GM12878 (cell line): ENCODE data around the gene SLFN5. TPM values are rescaled to one million over a fixed set of nuclear protein-coding genes. Genes with fewer than 3 reads are reported as not detected.

ENCODE experiments used
- HDGF ChIP-seq: fragments of 450-650 bp; IDR thresholded peaks from 2 replicates; pipeline ENCODE4 v1.6.1; 2016; ENCODE audit warnings: antibody characterized with exemption
- IKZF2 ChIP-seq, 2 experiments: fragments of 450-650 bp; IDR thresholded peaks; 2 replicates each; pipeline ENCODE4 v1.6.1; 2017; ENCODE audit warnings: mild to moderate bottlenecking in 2 of 2, moderate library complexity in 2 of 2
- PAX8 ChIP-seq: fragments of 450-650 bp; IDR thresholded peaks from 2 replicates; pipeline ENCODE4 v1.6.1; 2017; ENCODE audit warnings: mild to moderate bottlenecking, moderate library complexity
- PKNOX1 ChIP-seq: fragments of 450-650 bp; IDR thresholded peaks from 2 replicates; pipeline ENCODE4 v1.6.1; 2016; ENCODE audit warnings: mild to moderate bottlenecking
- RBBP5 ChIP-seq: fragments of 200-600 bp; sonication (generic); conservative IDR thresholded peaks from 2 replicates; pipeline ENCODE4 v1.6.1; 2016
- RELB ChIP-seq: fragments of 450-650 bp; IDR thresholded peaks from 2 replicates; pipeline ENCODE4 v1.6.1; 2017; ENCODE audit warnings: low read depth, mild to moderate bottlenecking, moderate library complexity
- SPI1 ChIP-seq: IDR thresholded peaks from 2 replicates; pipeline ENCODE4 v1.6.1; 2011; ENCODE audit warnings: low read depth, mild to moderate bottlenecking, low read length, moderate library complexity, borderline replicate concordance; ENCODE audit not compliant: insufficient read depth
- STAT3 ChIP-seq: IDR thresholded peaks from 2 replicates; pipeline ENCODE4 v1.6.1; 2011; ENCODE audit warnings: low read depth, low read length, improper control_type of control experiment
- SUZ12 ChIP-seq: fragments of 200-600 bp; sonication (generic); IDR thresholded peaks from one replicate; pipeline ENCODE4 v1.6.1; 2018; ENCODE audit warnings: antibody characterized with exemption, mild to moderate bottlenecking; ENCODE audit not compliant: unreplicated experiment
- USF1 ChIP-seq: IDR thresholded peaks from 2 replicates; pipeline ENCODE4 v1.6.1; 2011; ENCODE audit warnings: borderline replicate concordance, low read depth, mild to moderate bottlenecking, moderate library complexity, mixed read lengths, low read length; ENCODE audit not compliant: insufficient read depth; ENCODE audit errors: extremely low read length
- YY1 ChIP-seq: IDR thresholded peaks from 2 replicates; pipeline ENCODE4 v1.6.1; 2011; ENCODE audit warnings: low read depth, mild to moderate bottlenecking, low read length
- ZNF217 ChIP-seq: fragments of 450-650 bp; IDR thresholded peaks from 2 replicates; pipeline ENCODE4 v1.6.1; 2017; ENCODE audit warnings: antibody characterized with exemption, mild to moderate bottlenecking
- ZNF687 ChIP-seq: fragments of 450-650 bp; IDR thresholded peaks from 2 replicates; pipeline ENCODE4 v1.6.1; 2017; ENCODE audit warnings: mild to moderate bottlenecking, moderate library complexity
- polyA plus RNA-seq, 11 experiments: library from polyadenylated mRNA; depleted of rRNA in 4 of 11; unstranded in 6 of 11; stranded (reverse) in 5 of 11; fragments of >200 nt; fragmentation: Nextera tagmentation in 4 of 11; fragmentation: Illumina TruSeq in 1 of 11; extraction: Ambion mirVana in 4 of 11; extraction: Trizol in 1 of 11; gene quantifications; 1 replicate in 1 of 11; 2 replicates in 10 of 11; pipeline versions ENCODE4 v1.2.1 to v1.2.3, GENCODE V29; 2011 to 2016; ENCODE audit warnings: inconsistent platforms in 2 of 11, missing spikeins in 2 of 11, low read depth in 1 of 11
- total RNA-seq, 4 experiments: library from RNA; depleted of rRNA in 3 of 4; stranded (reverse); fragments of >200 nt in 3 of 4; fragmentation: Illumina TruSeq in 1 of 4; extraction: Trizol in 1 of 4; gene quantifications; 2 replicates each; pipeline versions ENCODE4 v1.2.1 to v1.2.3, GENCODE V29; 2013 to 2021

Gene SLFN5
- total and polyA plus RNA-seq, 10 of the 15 experiments (the other 5 are each of a cell fraction or from before 2014, with no cell fraction given) = 0.19 to 2.1 (median 1.3) TPM

GRCh38 chr17:35214631-35215273 lies 28.1 kb upstream of the SLFN5 start (continued):
- TF ChIP-seq SUZ12 = no peak
- no peak for TF ChIP-seq RELB
- no peak for TF ChIP-seq RBBP5
- no peak for TF ChIP-seq PAX8
- no peak for TF ChIP-seq USF1
- no peak for TF ChIP-seq HDGF
- TF ChIP-seq SPI1 = peak; percentile 63; the same call in 1 of the 2 replicates
- TF ChIP-seq STAT3 = no peak
- peak in 1 of 2 experiments; percentile 25; a peak in 1 of 4 replicates for TF ChIP-seq IKZF2 (IDR thresholded peaks at IDR 0.05)
- TF ChIP-seq ZNF687 = no peak
- no peak for TF ChIP-seq ZNF217
- TF ChIP-seq PKNOX1 = peak; percentile 83
- no peak for TF ChIP-seq YY1
